Measurements from ENCODE around the gene BAZ2B.

Gene BAZ2B

DNA sequence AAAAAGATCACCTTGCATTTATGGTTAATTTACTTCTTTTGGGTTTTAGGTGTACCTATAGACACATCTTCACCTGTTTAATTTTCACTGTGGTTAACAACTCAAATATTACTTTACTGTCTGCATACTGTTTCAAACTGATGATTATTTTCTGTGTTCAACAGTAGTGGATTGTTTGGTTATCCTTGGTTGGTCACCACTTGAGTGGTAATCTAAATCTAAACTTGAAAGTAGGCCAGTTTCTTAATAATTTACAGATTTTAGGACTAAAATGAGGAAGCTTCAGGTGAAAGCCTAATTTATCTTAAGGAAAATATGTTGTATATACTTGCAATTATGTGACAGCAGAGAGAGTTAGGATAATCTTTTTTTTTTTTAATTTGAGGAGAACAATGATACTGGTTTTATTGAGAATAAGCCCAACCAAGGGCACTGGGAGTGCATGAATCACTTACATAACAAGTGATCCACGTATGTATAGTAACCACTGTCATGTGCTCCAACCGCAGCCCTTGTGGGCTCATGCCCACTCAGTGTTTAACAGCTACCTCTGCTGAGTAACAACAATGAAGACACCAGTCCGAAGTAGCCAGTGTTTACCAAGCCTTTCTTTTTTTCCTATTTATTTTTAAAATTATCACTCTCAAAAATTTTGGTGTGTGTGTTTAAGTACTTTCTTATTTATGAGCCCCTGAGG, 298.8 kb downstream of the BAZ2B start:
- DNase-seq (ENCODE audit: low read depth), result no peak

DNA sequence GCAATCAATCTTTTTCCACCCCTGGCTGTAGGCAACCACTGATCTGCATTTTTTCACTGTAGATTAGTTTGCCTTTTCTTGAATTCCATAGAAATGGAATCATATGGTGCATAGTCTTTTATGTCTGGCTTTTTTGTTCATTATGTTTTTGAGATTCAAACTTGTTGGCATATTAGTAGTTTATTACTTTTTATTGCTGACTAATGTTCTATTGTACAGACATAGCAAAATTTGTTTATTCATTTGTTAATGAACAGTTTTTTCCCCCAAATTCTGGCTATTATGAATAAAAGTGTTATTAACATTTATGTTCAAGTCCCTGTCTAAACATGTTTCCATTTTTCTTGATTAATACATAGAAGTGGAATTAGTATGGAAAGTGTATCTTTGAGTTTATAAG, 308.4 kb downstream of the BAZ2B start:
- no peak for DNase-seq (ENCODE audit: low read depth)

GRCh38 chr2:159300586-159300985, 315.8 kb downstream of the BAZ2B start:
- no peak for DNase-seq (ENCODE audit: low read depth)

DNA sequence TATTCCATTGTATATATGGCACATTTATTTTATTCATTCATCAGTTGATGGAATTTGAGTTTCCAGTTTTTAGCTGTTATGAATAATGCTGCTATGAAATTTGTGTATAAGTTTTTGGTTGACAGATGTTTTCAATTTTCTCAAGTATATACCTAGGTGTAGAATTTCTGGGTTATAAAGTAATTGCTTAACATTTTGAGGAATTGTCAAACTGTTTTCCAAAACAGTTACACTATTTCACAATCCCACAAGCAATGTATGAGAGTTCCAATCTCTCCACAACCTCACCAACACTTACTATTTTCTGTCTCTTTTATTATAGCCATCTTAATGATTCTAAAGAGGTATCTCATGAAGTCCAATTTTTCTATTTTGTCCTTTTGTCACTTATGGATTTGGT, 317.4 kb downstream of the BAZ2B start:
- DNase-seq (ENCODE audit: low read depth), result no peak

DNA sequence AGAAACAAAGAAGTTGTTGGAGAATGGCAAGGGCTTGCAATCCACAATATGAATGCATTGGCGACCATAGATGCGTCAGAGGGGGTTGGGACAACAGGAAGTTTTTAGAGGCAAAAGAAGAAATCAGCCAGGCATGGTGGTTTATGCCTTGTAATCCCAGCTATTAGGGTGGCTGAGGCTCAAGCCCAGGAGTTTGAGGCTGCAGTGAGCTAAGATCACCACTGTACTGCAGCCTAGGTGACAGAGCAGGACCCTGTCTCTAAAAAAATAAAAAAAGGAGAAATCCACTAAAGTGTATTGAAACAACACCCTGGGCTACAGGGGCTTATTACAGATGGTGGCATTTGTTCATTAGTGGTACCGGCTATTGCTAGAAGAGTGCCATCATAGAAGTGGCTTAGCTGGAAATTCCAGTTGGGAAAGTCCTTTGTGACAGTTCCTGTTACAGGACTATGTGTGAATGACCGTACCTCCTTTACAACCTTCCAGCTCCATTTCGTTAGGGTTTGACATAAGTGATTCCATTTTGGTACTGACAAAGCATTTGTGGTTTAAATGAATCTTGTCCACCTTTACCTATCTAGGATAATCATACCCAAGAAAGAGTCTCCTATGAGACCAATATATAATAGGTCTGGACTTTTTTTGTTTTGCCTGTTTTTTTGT, 319.2 kb downstream of the BAZ2B start:
- no peak for DNase-seq (ENCODE audit: low read depth)

- DNase-seq (ENCODE audit: low read depth), result no peak
Observed at GRCh38 chr2:159292157-159292556, 324.2 kb downstream of the BAZ2B start.

GRCh38 chr2:159290289-159290907, 325.9 kb downstream of the BAZ2B start:
- DNase-seq (ENCODE audit: low read depth), result no peak

GRCh38 chr2:159287733-159288132, 328.6 kb downstream of the BAZ2B start:
- no peak for DNase-seq (ENCODE audit: low read depth)

DNA sequence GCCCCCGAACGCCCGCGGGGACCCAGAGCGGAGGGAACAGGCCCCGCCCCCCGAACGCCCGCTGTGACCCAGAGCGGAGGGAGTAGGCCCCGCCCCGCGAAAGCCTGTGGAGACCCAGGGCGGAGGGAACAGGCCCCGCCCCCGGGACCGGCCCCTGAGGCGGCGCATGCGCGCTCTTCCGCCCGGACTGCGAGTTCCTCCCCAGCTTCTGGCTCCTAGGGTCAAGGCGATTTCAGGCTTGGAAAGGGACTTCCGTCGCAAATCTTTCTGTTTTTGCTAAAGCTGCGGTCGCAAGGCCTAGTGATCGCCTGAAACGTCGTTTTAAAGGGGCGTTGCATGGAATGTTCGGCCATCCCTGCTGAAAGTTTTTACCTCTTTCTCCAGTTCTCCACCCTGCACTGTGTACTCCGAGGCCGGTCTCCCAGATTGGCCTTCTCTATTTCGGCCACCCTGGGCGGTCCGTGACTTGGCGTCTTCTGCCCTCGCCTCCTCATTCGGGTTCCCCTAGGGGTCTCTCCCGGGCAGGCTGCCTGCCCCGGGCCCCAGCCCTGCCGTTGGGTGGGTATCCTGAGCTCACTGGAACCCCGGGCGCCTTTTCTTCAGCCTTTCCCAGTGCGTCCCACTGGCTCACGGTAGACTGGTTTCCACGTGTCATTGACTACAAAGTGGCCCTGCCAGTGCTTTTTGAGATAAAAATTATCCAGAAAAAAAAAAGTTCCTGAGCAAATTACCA, 329.5 kb downstream of the BAZ2B start:
- DNase-seq (ENCODE audit: low read depth), result peak; percentile 97

GRCh38 chr2:159285929-159286708, 330.2 kb downstream of the BAZ2B start, which contains the start of gene WDSUB1:
WDSUB1 (minus strand) TSS chr2:159286703; CDS start chr2:159283069, 3,634 bp downstream.
- peak; percentile 3 for DNase-seq (ENCODE audit: low read depth)

DNA sequence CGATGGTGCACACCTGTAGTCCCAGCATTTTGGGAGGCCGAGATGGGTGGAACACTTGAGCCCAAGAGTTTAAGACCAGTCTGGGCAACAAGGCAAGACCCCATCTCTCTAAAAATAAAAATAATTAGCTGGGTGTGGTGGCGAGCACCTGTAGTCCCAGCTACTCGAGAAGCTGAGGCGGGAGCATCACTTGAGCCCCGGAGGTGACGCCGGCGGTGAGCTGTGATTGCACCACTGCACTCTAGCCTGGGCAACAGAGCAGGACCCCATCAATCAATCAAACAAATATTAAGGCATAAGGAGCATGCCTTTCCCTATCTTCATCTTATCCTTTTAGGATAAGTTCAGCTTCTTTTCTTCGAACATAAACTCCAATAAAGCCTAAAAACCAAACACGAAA, 330.9 kb downstream of the BAZ2B start:
- DNase-seq (ENCODE audit: low read depth), result no peak

DNA sequence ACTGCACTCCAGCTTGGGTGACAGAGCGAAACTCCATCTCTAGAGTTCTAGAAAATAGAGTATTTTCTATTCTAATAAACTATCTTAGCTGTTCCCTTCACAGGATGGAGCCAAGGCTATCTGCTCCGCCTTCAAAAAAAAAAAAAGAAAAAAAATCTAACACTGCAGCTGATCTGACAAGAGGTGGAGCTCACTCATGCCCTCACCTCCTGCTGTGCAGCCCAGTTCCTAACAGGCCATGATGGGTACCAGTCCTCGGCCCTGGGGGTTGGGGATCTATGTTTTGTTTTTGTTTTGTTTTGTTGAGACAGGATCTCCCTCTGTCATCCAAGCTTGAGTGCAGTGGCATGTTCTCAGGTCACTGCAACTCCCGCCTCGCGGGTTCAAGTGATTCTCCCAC, 332.8 kb downstream of the BAZ2B start:
- no peak for DNase-seq (ENCODE audit: low read depth)

DNA sequence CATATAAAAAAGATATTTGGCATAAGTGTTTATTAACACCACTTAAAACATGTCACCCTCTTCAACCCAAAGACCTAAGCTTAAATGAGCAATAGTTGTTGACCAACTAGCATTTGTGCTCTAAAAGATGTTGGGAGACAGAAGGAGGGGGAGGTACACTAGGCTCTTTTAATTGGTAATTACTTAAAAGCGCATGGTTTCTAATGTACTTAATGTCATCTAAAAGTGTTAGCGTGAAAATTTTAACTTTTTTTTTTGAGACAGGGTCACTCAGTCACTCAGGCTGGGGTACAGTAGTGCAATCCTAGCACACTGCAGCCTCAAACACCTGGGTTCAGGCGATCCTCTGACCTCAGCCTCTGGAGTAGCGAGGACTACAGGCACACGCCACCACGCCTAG, 335.3 kb downstream of the BAZ2B start:
- no peak for DNase-seq (ENCODE audit: low read depth)

DNA sequence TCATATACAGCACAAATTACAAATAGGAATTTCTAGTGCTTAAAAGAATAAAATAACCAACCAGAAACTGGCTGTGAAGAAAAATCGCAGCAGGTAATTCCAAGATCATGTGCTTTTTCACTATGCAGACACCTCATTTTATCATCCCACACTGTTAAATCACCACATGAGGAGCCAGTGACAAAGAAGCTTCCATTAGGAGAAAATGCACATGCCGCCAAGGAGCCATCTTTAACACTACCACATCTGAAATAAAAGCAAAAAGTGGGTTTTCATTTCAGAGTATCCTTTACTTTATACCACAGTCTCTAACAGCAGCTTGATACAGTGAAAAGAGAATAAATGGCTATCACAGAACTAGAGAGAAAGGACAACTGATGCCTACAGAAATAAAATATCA, 336.6 kb downstream of the BAZ2B start:
- DNase-seq (ENCODE audit: low read depth), result no peak

DNA sequence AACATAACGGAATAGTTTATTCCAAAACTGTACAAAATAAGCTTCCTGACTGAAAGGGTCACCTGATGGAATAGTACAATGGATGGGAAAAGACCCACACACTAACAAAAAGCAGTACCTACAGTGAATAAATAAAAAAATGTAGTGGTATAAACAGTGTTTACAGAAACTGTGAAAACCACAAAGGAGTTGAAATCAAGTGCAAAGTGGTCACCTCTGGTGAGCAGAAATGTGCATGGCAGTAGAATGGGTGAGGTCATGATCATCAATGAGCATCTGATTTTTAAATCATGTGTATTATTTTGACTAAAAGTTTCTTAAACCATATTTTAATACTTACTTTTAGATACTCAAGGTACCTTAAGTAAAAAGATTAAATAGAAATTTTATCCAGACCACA, 341.2 kb downstream of the BAZ2B start:
- DNase-seq (ENCODE audit: low read depth), result no peak

- DNase-seq (ENCODE audit: low read depth), result no peak
Observed at GRCh38 chr2:159272156-159272555, 344.2 kb downstream of the BAZ2B start.

DNA sequence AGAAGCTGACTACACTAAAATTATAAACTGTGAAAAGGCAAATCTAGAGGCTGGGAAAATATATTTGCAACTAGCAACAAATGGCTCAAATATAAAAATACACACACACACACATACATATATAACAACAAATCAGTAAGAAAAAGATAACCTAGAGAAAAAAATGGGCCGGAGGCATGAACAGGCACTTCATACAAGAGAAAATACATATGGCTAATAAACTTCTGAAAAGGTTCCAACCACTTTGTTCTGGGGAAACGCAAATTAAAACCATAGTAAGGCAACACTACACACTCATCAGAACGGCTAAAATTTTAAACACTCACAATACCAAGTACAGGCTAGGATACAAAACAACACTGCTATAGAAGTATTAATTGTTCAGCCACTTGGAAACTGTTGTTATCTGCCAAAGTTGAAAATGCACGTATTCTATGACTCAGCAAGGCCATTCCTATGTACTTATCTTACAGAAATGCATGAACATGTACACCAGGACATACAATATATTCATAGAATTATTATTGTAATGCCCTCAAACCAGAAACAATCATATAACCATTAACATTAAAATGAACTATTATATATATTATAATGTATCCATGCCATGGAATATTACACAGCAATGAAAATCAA, 345.5 kb downstream of the BAZ2B start:
- no peak for DNase-seq (ENCODE audit: low read depth)

All from T follicular helper cell (primary cell).